ENCODE measurements around the gene MUCL3.
"Not testable (repeated sequence)": the region's sequence is repeated elsewhere in the genome, so short reads cannot be mapped to it uniquely, and the experiment has no call there.

The MUCL3 gene

GRCh38 chr6:30966154-30966553 lies 25.4 kb downstream of the MUCL3 start:
- Histone ChIP-seq H3K36me3 (ENCODE audit: insufficient read depth) (no peaks in the 10 kb centered on the region), H3K4me1 (ENCODE audit: low read depth, poor library complexity, severe bottlenecking) (peaks cover 60% of the 10 kb centered on the region), H4K20me1 (ENCODE audit: insufficient read depth) (no peaks in the 10 kb centered on the region), H3K9ac (no peak overlapping the region), H3K79me2 (ENCODE audit: insufficient read depth, low read depth) (no peaks in the 10 kb centered on the region), H2AFZ (ENCODE audit: low read depth) (no peak overlapping the region), H3K4me3 (IDR thresholded peaks at IDR 0.05; ENCODE audit: insufficient read depth, low read depth, low read length) (no peak overlapping the region), H3K27ac (no peak overlapping the region), H3K4me2 (no peak overlapping the region; the same call in 1 of the 2 replicates), H3K27me3 (ENCODE audit: insufficient read depth, low read depth) (no peaks in the 10 kb centered on the region)
- no peak for TF ChIP-seq CTCF (conservative IDR thresholded peaks at IDR 0.05; ENCODE audit: low read depth, low read length)

GRCh38 chr6:30969171-30969570 lies 28.4 kb downstream of the MUCL3 start:
- not testable (repeated sequence) for H3K4me3 ChIP-seq (IDR thresholded peaks at IDR 0.05; ENCODE audit: insufficient read depth, low read depth, low read length); H3K36me3 ChIP-seq (ENCODE audit: insufficient read depth); H3K9ac ChIP-seq; H3K4me2 ChIP-seq; H3K27ac ChIP-seq; H3K27me3 ChIP-seq (ENCODE audit: insufficient read depth, low read depth); H4K20me1 ChIP-seq (ENCODE audit: insufficient read depth); H3K79me2 ChIP-seq (ENCODE audit: insufficient read depth, low read depth); H2AFZ ChIP-seq (ENCODE audit: low read depth)
- peaks cover 30% of the 10 kb centered on the region for H3K4me1 ChIP-seq (ENCODE audit: low read depth, poor library complexity, severe bottlenecking)

GRCh38 chr6:30970946-30971345 lies 30.2 kb downstream of the MUCL3 start:
- H3K36me3 ChIP-seq (ENCODE audit: insufficient read depth), result no peaks in the 10 kb centered on the region
- H2AFZ ChIP-seq (ENCODE audit: low read depth), result no peak overlapping the region
- H4K20me1 ChIP-seq (ENCODE audit: insufficient read depth), result no peaks in the 10 kb centered on the region
- peaks cover 12% of the 10 kb centered on the region for H3K4me1 ChIP-seq (ENCODE audit: low read depth, poor library complexity, severe bottlenecking)
- H3K79me2 ChIP-seq (ENCODE audit: insufficient read depth, low read depth), result no peaks in the 10 kb centered on the region
- H3K9ac ChIP-seq, result no peak overlapping the region
- no peak overlapping the region for H3K4me3 ChIP-seq (IDR thresholded peaks at IDR 0.05; ENCODE audit: insufficient read depth, low read depth, low read length)
- H3K27ac ChIP-seq, result no peak overlapping the region
- H3K27me3 ChIP-seq (ENCODE audit: insufficient read depth, low read depth), result no peaks in the 10 kb centered on the region
- TF ChIP-seq CTCF (conservative IDR thresholded peaks at IDR 0.05; ENCODE audit: low read depth, low read length), result no peak
- no peak overlapping the region for H3K4me2 ChIP-seq

GRCh38 chr6:30972816-30973215 lies 32.0 kb downstream of the MUCL3 start:
- Histone ChIP-seq H4K20me1 (ENCODE audit: insufficient read depth) (no peaks in the 10 kb centered on the region), H3K4me1 (ENCODE audit: low read depth, poor library complexity, severe bottlenecking) (peaks cover 14% of the 10 kb centered on the region), H3K27me3 (ENCODE audit: insufficient read depth, low read depth) (no peaks in the 10 kb centered on the region), H2AFZ (ENCODE audit: low read depth) (no peak overlapping the region), H3K4me3 (IDR thresholded peaks at IDR 0.05; ENCODE audit: insufficient read depth, low read depth, low read length) (no peak overlapping the region), H3K79me2 (ENCODE audit: insufficient read depth, low read depth) (no peaks in the 10 kb centered on the region), H3K9ac (no peak overlapping the region), H3K27ac (no peak overlapping the region), H3K4me2 (no peak overlapping the region), H3K36me3 (ENCODE audit: insufficient read depth) (no peaks in the 10 kb centered on the region)
- TF ChIP-seq CTCF (conservative IDR thresholded peaks at IDR 0.05; ENCODE audit: low read depth, low read length), result no peak

- Histone ChIP-seq H3K4me3 (IDR thresholded peaks at IDR 0.05; ENCODE audit: insufficient read depth, low read depth, low read length) (no peak overlapping the region), H3K9ac (no peak overlapping the region), H4K20me1 (ENCODE audit: insufficient read depth) (no peaks in the 10 kb centered on the region), H3K4me1 (ENCODE audit: low read depth, poor library complexity, severe bottlenecking) (peaks cover 27% of the 10 kb centered on the region), H3K36me3 (ENCODE audit: insufficient read depth) (no peaks in the 10 kb centered on the region), H3K27me3 (ENCODE audit: insufficient read depth, low read depth) (no peaks in the 10 kb centered on the region), H3K79me2 (ENCODE audit: insufficient read depth, low read depth) (no peaks in the 10 kb centered on the region), H2AFZ (ENCODE audit: low read depth) (no peak overlapping the region), H3K27ac (no peak overlapping the region), H3K4me2 (no peak overlapping the region)
- no peak for TF ChIP-seq CTCF (conservative IDR thresholded peaks at IDR 0.05; ENCODE audit: low read depth, low read length)
Observed at GRCh38 chr6:30974490-30975252, 33.9 kb downstream of the MUCL3 start.
